ENCODE measurements around the gene TNFRSF8.

Gene TNFRSF8

GRCh38 chr1:12176298-12177118, 113.4 kb downstream of the TNFRSF8 start:
- DNase-seq (ENCODE audit: low spot score): no peak

DNA sequence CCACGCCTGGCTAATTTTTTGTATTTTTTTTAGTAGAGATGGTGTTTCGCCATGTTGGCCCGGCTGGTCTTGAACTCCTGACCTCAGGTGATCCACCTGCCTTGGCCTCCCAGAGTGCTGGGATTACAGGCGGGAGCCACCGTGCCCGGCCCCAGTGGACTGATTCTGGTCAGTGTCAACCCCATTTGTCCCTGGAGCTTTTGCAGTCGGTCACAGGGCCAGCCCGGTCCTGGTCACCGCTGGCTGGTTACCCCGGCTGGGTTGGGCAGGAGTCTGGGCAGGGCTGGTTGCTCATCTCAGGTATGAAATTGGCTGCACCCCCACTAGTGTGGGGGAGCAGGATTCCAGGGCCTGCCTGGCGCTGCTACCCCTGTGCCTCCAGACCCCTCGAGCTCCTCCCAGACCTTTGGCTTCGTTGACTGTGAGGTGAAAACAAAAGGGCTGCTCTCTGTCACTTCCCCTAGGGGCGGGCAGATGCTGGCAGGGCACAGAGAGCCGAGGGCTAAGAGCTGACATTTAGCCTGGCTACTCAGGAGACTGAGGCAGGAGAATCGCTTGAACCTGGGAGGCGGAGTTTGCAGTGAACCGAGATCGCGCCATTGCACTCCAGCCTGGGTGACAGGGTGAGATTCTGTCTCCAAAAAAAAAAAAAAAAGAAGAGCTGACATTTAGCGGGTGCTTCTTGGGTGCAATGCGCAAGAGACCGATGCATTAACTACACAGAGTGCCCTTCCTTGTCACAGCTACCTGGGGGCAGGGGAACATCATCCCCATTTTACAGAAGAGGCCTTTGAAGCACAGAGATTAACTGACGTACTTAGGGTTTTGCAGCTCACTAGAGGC, 114.3 kb downstream of the TNFRSF8 start:
- no peak for DNase-seq (ENCODE audit: low spot score)

DNA sequence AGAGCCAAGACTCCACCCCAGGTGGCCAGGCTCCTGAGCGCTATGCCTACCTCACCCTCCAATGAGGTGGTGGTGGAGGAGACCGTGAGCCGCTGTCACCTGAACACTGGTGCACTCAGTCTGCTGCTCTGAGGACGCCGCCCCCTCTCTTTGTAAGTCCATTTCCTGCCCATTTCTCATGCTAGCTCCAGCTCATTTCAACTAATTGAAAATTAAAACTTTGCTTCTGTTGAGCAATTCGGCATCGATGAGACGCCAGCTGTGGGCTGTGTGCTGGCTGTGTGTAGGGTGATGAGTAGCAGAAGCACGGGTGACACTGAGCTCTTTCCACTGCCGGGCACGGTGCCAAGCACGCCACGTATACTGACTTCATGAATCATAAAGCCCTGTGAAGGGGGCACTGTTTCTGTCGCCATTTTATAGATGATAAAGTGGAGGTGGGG, 114.9 kb downstream of the TNFRSF8 start:
- DNase-seq (ENCODE audit: low spot score): peak; percentile 87

- DNase-seq (ENCODE audit: low spot score): peak; percentile 72
Observed at GRCh38 chr1:12178511-12178910, 115.4 kb downstream of the TNFRSF8 start.

GRCh38 chr1:12179111-12179519, 116.0 kb downstream of the TNFRSF8 start:
- DNase-seq (ENCODE audit: low spot score): peak; percentile 98

GRCh38 chr1:12179676-12180075, 116.6 kb downstream of the TNFRSF8 start:
- DNase-seq (ENCODE audit: low spot score): no peak

DNA sequence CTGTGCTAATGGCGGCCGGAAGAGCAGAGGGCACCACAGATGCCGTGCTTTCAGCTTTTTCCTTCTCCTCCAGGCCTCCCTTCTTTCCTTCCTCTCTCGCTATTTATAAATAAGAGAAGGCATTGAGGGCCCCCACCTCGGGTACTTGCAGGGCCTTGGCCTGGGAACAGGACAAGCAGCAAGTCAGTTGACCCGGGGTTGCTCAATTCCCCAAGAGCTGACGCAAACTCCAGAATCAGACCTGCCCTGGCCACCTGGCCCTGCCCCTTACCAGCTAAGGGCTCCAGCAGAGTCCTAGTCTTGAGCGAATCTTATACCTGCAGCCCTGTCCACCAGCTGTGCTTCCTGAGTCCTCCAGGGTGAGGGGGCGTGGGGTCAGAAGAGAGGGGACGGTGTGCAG, 117.2 kb downstream of the TNFRSF8 start:
- DNase-seq (ENCODE audit: low spot score): no peak

DNA sequence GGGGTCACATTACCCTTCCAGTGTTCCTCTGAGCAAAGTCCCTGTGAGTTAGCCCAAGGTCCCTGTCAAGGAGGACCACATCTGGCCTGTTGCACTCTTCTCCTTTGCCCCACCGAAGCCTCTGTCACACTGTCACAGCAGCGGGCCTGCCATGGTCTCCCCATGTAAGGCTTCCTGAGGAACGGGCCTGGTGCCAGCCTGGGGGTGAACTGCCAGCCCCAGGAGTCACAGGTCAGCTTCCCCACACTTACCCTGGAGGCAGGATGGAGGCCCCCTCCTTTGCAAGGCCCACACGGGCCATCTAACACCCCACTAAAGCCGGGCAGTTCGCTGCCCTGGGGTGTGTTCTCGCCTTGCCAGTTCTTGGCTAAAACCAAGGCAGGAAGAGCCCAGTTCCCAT, 117.8 kb downstream of the TNFRSF8 start:
- DNase-seq (ENCODE audit: low spot score): no peak

GRCh38 chr1:12181568-12181967, 118.5 kb downstream of the TNFRSF8 start:
- DNase-seq (ENCODE audit: low spot score): no peak

GRCh38 chr1:12182410-12182984, 119.4 kb downstream of the TNFRSF8 start:
- no peak for DNase-seq (ENCODE audit: low spot score)

DNA sequence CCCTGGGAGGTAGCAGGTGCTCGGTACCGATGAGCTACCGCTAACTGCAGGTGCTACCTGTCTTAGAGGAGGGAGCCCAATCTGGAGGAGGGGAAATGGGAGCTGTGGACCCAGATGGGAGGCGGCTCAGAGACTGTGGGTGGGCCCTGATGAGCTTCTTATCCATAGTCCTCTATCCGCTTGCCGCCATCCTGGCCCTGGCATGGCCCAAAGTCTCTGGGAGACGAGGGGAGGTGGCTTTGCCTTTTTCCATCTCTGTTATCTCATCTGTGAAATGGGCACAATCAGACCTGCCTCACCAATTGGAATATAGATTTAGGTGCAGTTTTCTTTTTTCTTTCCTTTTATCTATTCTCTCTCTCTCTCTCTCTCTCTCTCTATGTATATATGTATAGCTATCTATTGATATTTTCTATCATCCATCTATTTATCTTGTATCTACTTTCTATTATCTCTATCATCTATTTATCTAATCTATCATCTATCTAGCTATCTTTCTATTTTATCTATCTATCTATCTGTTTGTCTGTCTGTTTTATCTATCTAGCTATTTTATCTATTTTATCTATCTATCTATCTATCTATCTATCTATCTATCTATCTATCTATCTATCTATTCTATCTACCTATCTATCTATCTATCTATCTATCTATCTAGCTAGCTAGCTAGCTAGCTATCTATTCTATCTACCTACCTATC, 120.1 kb downstream of the TNFRSF8 start:
- no peak for DNase-seq (ENCODE audit: low spot score)

DNA sequence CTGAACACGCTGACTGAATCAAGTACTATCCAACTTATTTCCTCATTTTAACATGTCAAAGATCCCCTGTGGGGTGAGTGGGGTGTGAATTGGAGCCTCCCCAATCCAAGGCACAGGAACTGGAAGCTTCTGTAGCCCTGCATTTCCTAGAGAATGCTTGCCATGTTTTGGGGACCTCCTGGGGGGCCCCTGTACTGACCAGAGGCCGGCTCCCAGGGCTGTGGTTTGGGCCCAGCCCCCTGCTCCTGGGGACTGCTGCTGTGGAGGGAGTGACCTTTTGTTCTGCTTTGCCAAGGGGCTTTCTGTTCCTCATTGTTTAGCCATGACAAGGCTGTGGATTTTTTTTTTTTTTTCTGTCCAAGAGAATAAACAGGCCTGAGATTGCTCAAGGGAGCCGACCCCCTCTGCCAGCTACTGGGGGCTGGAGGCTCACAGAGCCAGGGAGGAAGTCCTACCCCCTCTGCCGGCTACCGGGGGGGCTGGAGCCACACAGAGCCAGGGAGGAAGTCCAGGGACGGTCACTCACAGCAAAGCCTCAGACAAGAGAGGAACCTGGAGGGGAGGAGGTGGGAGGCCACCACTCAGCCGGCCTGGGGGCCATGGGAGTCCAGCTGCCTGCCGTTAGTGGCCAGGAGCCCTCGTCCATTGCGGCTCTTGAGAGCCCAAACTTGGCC, 121.0 kb downstream of the TNFRSF8 start:
- no peak for DNase-seq (ENCODE audit: low spot score)

- no peak for DNase-seq (ENCODE audit: low spot score)
Observed at GRCh38 chr1:12185036-12185917, 122.2 kb downstream of the TNFRSF8 start.

GRCh38 chr1:12185918-12186678, 123.0 kb downstream of the TNFRSF8 start:
- DNase-seq (ENCODE audit: low spot score): no peak

DNA sequence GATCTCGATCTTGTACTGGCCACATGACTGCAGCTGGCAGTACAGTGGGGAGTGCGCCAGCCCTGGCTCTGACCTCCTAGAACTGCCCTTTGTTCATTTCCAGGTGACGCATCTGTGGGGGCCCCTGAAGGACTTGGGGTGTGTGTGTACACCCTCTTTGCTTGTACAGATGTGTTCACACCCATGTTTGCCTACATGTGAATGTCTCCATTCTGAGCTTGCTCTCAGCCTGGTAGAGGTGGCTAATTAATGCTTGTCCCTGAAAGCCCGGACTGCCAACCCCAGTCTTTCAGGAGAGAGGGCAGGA, 123.5 kb downstream of the TNFRSF8 start:
- DNase-seq (ENCODE audit: low spot score): no peak

DNA sequence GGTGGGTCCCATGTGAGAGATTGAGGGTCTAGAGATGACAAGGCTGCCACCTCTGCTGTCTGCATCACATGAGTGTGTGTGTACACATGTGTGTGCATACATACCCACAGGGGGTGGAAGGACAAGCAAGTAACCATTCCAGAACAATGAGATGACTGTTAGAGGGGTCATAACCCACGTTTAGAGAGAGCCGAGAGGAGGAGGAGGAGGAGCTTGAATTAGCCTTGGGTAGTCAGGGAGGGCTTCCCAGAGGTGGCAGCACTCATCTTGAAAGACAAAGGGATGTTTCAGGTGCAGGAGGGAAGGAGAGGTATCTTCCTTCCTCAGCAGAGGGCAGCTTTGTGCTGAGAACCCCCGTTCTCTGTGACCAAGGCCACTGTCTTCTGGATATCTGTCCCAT, 125.0 kb downstream of the TNFRSF8 start:
- DNase-seq (ENCODE audit: low spot score): no peak

- no peak for DNase-seq (ENCODE audit: low spot score)
Observed at GRCh38 chr1:12188657-12189327, 125.7 kb downstream of the TNFRSF8 start.

DNA sequence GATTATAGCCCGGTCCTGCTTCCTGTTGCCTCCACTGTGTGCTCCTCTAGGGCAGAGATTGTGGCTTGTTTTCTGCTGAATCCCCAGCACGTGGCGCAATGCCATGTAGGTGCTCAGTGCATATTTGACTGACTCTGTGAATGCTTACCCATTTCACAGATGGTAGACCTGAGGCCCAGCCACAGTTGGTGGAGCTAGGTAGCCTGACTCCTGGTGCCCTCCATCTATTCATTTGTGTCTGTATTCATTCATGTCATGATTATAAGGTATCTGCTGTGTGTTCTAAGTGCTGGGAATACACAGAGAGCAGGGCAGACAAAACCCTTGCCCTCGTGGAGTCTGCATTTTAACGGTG, 126.2 kb downstream of the TNFRSF8 start:
- DNase-seq (ENCODE audit: low spot score): no peak

GRCh38 chr1:12191242-12192032, 128.3 kb downstream of the TNFRSF8 start:
- no peak for DNase-seq (ENCODE audit: low spot score)
